ENCODE measurements around the gene IMPG1.

IMPG1 gene

DNA sequence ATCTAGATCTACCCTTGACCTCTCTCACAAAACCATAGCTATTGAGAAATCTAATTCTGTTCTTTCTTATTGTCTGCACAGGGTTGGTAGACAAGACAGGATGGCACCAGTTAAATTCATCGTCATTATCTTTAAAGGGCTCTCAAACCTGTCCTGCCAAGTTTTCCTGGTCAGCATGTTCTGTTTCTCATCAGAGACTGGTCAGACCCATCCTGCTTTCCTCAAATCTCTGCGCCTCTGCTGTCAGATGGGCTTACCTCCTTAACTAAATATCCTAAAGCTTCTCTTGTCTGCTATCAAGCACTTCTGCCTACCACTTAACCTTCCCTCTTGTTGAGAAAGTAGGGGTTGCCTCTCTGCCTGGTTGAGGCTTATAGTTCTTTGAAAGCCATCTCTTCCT, 198.2 kb downstream of the IMPG1 start:
- Histone ChIP-seq H3K27ac (no peak overlapping the region), H3K4me3 (no peak overlapping the region)
- TF ChIP-seq CTCF (IDR thresholded peaks at IDR 0.05): no peak
- no peak for DNase-seq (ENCODE audit: low spot score)

Measured in coronary artery (tissue), 2 donors.